Measurements from ENCODE around the gene PRX. TPM values are rescaled to one million over a fixed set of nuclear protein-coding genes. Genes with fewer than 3 reads are reported as not detected.

The PRX gene
- total RNA-seq, 1 experiment from 2014 or later = 4.8 TPM

DNA sequence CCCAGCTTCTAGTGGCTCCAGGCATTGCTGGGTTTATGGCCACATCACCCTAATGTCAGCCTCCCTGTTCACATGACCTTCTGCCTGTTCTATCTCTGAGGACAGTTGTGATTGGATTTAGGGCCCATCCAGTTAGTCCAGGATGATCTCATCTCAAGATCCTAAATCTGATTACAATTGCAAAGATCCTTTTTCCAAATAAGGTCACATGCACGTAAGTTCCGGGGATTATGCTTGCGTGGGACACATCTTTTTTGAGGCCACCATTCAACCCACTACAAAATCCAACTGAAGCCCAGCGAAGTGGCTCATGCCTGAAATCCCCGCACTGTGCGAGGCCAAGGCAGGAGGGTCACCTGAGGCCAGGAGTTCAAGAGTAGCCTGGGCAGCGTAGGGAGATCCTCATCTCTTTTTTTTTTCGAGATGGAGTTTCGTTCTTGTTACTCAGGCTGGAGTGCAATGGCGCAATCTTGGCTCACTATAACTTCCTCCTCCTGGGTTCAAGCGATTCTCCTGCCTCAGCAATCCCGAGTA, 52.4 kb downstream of the PRX start:
- RAD21 ChIA-PET (ENCODE audit: low non-redundant PET in 1 of 2, low total read pairs in 2 of 2, uncharacterized antibody in 2 of 2, unreplicated experiment in 2 of 2) = no interaction called here
- TF ChIP-seq ZFX (IDR thresholded peaks at IDR 0.05) (no peak), FOSL1 (IDR thresholded peaks at IDR 0.05; ENCODE audit: low read depth) (no peak), YY1 (IDR thresholded peaks at IDR 0.05; ENCODE audit: extremely low read depth, insufficient replicate concordance, low read depth, low read length) (no peak), POLR2AphosphoS5 (IDR thresholded peaks at IDR 0.05; ENCODE audit: low read depth, low read length) (no peak), SRF (IDR thresholded peaks at IDR 0.05; ENCODE audit: low read depth) (no peak), SIN3A (IDR thresholded peaks at IDR 0.05; ENCODE audit: low read depth) (no peak), TCF7L2 (IDR thresholded peaks at IDR 0.05; ENCODE audit: borderline replicate concordance, extremely low read depth, insufficient read depth, insufficient read length) (no peak), ZBTB33 (IDR thresholded peaks at IDR 0.05; ENCODE audit: extremely low read depth, insufficient replicate concordance, low read length) (no peak), ZNF274 (IDR thresholded peaks at IDR 0.05; ENCODE audit: low read depth, low read length) (no peak), JUND (IDR thresholded peaks at IDR 0.05) (no peak), CEBPB (IDR thresholded peaks at IDR 0.05; ENCODE audit: low read depth) (no peak), EZH2 (IDR thresholded peaks at IDR 0.05) (no peak), POLR2A (IDR thresholded peaks at IDR 0.05; ENCODE audit: borderline replicate concordance, extremely low read depth, insufficient read depth, insufficient read length) (no peak), EGR1 (IDR thresholded peaks at IDR 0.05; ENCODE audit: low read depth) (no peak), ELF1 (IDR thresholded peaks at IDR 0.05; ENCODE audit: borderline replicate concordance, low read depth) (no peak)
- no peak overlapping the region for H3K27ac ChIP-seq (ENCODE audit: low read depth, low read length)

More for the DNA sequence above, 52.4 kb downstream of the PRX start:
- H2AFZ ChIP-seq (ENCODE audit: low read depth, low read length, poor library complexity, severe bottlenecking) = no peak overlapping the region
- H3K9ac ChIP-seq (ENCODE audit: low read length) = no peak overlapping the region
- H3K4me3 ChIP-seq (replicated peaks in 1 of 2; ENCODE audit: low read depth in 1 of 2, low read length in 2 of 2) = no peak overlapping the region
- no peak overlapping the region for H3K4me2 ChIP-seq (ENCODE audit: low read length)
- H3K9me3 ChIP-seq (ENCODE audit: control insufficient read depth in 1 of 2, insufficient read depth in 1 of 2, low read depth in 1 of 2, low read length in 2 of 2) = no peaks in the 10 kb centered on the region
- ChIA-PET CTCF (no interaction called here), POLR2A (interaction anchor here (1.0 kb wide), 1 partner anchor 12 kb away, joined by 3 read pairs; the partner anchor contains the start of genes C19orf47 and PLD3)
- no peaks in the 10 kb centered on the region; the same call in none of the 2 replicates for H3K79me2 ChIP-seq (ENCODE audit: insufficient read depth, low read length)
- H3K27me3 ChIP-seq (ENCODE audit: insufficient read depth, low read length) = no peaks in the 10 kb centered on the region
- H4K20me1 ChIP-seq (ENCODE audit: insufficient read depth) = no peaks in the 10 kb centered on the region
- intact Hi-C loops (cut with micrococcal nuclease) = no loop called here
- no peaks in the 10 kb centered on the region for H3K9me2 ChIP-seq (ENCODE audit: insufficient read depth)
- no TSS peak for BruUV-seq (replicated peaks)
- no peaks in the 10 kb centered on the region for H3K4me1 ChIP-seq (ENCODE audit: control insufficient read depth in 1 of 2, insufficient read depth in 2 of 2, low read length in 2 of 2)
- DNase-seq (ENCODE audit: low read depth, low spot score) (no peak), ATAC-seq (no peak)
- no peaks in the 10 kb centered on the region for H3K36me3 ChIP-seq (ENCODE audit: control insufficient read depth in 1 of 2, insufficient read depth in 2 of 2, low read length in 2 of 2)
